22Rv1 (cell line): ENCODE measurements around the gene NANOS1.

Source experiments
- H3K27ac ChIP-seq: fragments of 450-650 bp; 2 replicates; pipeline ENCODE4 v1.5.1; 2017
- CTCF ChIP-seq: fragments of 450-650 bp; IDR thresholded peaks from 2 replicates; pipeline ENCODE4 v1.5.1; 2017; ENCODE audit warnings: mild to moderate bottlenecking
- ZFX ChIP-seq: fragments of 450-650 bp; IDR thresholded peaks from 2 replicates; pipeline ENCODE4 v1.6.1; 2017; ENCODE audit warnings: antibody characterized with exemption, borderline replicate concordance

NANOS1 gene

GRCh38 chr10:119080521-119081259, 51.2 kb downstream of the NANOS1 start, which contains the start of gene EIF3A:
TSS of gene EIF3A (minus strand) at chr10:119080817. CDS start at chr10:119080676, 141 bp downstream.
- TF ChIP-seq ZFX (no peak), CTCF (no peak)
- peak within 1 kb of the TSS; percentile 92 for H3K27ac ChIP-seq
